CD4-positive, alpha-beta T cell treated with Interleukin-15 for 4 hours (primary cell): Measurements from ENCODE around the gene ZKSCAN1.

ENCODE experiments used
- DNase-seq: peaks from one replicate; pipeline ENCODE4 v3.0.0-alpha.2; 2020; ENCODE audit warnings: low spot score

Gene ZKSCAN1

DNA sequence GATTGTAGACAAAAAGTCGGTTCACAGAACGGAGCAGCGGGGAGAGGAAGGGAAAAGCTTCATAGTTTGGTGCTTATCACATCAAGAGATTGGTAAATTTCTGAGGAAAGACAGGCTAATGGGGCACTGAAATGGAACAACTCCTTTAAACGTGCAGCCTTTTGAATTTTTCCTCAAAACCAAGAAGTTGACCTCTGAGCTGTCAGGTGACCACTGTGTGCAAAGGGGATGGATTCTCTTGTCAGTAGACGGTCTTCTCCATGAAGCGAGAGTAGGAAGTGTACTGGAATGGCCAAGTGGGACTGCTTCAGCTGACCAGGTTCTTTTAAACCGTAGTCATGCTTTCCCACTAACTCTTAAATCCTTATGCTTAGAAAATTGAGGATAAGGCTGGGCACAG, 22.9 kb downstream of the ZKSCAN1 start:
- no peak for DNase-seq

DNA sequence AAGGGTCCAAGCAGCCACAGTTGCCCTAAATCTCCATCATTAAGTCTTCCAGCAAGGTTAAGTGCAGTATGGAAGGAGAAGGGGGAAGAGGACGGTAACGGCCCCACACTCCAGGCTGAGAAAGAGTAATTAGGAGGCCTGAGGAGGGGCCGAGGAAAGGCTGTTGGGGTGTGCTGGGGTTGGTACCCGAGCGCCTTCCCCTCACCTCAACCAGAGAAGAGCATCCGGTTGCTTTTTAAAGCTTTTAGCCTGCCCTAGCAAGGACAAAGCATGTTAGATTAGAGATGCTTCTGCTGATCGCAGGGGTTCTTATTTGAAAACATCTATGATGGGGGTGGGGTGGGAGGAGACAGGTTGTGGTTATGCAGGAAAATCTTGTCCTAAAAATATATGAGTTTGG, 25.2 kb downstream of the ZKSCAN1 start:
- DNase-seq, result no peak

DNA sequence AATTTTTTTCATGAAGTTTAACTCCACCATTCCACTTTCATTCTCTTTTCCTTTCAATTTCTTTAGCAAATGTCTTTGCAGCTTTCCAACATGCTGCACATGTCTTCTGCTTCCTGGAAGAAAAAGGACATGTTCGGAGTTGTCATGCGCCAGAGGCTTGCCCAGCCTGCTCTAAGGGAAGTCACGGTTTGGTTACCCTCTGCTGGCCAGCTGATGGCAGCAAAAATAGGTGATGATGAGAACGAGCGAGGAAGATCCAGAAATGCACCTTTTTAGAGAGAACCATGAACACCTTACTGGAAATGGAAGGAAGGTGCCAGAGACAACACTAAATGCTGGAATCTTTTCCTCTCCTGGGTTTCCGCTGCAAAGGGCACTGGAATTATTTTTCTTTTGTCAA, 29.3 kb downstream of the ZKSCAN1 start:
- no peak for DNase-seq

DNA sequence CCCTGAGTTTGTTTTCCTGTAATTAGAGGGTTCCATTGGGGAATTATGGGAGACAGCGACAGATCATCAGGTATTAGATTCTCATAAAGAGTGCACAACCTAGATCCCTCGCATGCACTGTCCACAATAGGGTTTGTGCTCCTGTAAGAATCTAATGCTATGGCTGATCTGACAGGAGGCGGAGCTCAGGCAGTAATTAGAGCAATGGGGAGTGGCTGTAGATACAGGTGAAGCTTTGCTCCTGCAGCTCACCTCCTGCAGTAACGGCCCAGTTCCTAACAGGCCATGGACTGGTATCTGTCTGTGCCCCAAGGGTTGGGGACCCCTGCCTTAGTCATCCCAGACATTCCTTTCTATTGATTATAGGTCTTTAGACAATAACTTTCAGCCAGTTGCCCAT, 33.3 kb downstream of the ZKSCAN1 start:
- DNase-seq, result no peak

DNA sequence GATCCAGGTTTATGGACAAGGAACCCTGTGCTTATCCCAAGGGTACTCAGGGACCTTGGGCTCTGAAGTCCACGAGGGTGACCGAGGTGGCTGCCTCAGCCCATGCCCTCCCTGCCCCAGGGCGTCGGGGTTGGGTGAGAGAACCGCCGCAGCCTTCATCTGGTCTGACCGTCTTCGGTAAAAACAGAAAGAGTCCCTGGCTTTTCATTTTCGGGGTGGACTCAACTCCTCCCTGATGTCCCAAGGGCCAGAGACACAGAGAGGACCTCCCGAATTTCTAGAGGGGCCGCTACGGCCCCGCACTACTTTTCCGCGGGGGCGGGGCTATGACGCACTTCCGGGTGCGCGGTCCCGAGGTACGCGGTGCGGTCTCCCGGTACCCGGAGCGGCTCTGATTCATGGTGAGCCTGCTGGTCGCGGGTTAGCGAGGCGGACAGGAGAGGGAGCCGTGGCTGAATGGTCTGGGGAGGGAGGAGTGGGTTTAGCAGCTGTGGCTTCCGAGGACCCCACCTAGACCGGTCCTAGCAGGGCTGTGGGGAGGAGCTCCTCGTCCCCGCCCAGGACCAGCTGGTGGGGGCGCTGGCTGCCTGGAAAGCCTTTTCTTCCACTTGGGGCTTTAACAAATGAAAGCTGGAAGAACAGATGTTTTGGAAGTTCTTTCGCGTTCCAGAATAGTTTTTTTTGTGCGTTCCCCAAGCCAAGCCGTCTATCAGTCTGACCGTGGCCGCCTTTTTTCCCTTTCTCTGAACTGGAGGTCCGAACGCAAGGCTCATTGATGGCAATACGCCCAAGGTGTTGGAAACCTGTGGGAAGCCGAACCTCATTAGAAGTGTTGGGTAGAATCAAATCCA, 34.3 kb downstream of the ZKSCAN1 start, which contains the start of gene ZSCAN21:
TSS of gene ZSCAN21 (plus strand) at position 334 of the 851 bp plus-strand sequence. CDS start 7,233 bp downstream, outside the sequence.
- peak; percentile 81 for DNase-seq

DNA sequence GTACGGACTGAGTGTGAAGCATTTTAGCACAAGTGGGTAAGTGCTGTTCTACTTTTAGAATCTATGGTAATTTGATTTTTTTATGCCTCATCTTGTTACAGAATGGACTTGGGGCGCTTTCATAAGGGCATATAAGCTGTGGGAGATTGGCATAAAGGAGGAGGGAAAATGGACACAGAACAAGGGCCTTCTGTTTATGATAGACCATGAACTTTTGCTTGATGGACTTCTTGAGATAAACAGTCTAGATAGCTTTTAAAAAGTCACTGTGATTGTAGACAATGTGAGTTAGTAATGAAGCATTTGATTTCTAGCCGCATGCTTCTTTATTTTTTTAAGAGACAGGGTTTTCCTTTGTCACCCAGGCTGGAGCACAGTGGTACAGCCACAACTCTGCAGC, 36.2 kb downstream of the ZKSCAN1 start:
- DNase-seq, result no peak

DNA sequence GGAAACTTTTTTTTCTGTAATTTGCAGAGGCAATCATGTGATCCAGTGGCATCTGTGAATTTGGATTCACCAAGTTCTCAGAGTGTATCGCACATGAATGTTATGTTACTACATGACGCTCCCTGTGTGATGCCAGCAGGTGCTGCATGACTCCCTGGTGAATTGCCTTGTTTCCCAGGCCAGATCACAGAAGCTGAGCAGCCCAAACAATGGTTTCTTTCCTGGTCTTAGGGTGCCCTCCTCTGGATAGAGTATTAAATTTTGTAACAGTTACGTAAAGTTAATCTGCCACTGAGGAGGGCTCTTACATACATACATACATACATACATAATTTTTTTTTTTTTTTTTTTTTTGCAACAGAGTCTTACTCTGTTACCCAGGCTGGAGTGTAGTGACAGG, 37.8 kb downstream of the ZKSCAN1 start:
- peak; percentile 43 for DNase-seq

DNA sequence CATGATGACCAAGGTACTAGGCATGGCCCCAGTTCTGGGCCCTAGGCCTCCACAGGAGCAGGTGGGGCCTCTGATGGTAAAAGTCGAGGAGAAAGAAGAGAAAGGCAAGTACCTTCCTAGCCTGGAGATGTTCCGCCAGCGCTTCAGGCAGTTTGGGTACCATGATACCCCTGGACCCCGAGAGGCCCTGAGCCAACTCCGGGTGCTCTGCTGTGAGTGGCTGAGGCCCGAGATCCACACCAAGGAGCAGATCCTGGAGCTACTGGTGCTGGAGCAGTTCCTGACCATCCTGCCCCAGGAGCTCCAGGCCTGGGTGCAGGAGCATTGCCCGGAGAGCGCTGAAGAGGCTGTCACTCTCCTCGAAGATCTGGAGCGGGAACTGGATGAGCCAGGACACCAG, 41.6 kb downstream of the ZKSCAN1 start:
- no peak for DNase-seq

DNA sequence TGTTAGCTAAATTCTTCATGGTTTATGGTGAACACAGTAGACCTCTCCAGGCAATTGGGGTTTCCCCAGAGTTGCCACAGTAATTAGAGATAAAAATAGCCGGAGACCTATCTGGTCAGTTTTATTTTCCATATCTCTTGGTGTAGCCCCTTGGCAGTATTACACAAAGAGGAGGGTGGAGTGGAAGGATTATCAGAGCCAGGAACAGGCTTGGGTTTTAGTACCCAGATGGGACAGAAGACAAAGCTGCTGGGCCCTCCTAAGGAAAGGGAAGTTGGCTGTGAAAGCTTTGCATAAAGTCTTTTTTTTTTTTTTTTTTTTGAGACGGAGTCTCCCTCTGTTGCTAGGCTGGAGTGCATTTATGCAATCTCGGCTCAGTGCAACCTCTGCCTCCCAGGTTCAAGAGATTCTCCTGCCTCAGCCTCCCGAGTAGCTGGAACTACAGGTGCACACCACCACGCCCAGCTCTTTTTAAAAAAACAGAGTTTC, 43.9 kb downstream of the ZKSCAN1 start:
- no peak for DNase-seq

DNA sequence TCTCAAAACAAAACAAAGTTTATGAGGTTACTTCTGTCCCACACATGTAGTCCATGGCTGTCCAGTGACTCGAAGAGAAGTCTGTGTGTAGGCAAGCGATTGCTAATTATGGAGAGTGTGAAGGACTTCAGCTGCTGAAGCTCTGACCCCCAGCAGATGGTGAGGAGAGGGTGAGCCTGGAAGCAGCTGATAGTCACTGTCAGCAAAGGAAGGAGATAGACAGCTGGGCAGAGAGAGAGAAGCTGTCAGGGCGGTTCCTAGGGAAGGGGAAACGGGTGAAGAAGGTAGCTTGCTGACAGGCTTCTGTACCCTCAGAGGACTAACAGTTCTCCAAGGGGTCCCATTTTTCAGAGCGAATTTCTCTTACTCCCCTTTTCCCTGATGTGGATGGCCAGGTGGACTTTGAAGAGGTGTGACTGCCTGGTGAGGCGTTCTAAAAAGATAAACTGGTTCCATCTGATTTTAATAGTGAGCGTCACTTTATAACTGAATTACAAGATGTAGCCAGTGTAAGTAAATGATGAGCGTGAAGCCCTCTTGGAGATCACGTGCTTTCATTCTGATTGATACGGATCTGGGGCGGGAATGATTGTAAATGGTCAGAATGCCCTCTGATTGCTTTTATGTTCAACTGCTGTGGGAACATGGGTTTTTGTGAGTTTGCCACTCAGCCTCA, 46.3 kb downstream of the ZKSCAN1 start:
- DNase-seq, result no peak

DNA sequence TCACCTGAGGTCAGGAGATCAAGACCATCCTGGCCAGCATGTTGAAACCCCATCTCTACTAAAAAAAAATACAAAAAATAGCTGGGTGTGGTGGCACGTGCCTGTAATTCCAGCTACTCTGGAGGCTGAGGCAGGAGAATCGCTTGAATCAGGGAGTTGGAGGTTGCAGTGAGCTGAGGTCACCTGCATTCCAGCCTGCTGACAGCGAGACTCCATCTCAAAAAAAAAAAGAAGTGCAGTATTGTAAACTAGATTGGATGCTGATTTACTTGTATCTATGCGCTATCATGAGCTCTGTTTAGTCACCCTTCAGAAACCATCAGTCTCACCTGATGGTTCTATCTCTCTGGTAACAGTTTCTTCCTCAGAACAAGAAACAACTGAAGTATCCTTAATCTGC, 48.0 kb downstream of the ZKSCAN1 start:
- DNase-seq, result no peak

DNA sequence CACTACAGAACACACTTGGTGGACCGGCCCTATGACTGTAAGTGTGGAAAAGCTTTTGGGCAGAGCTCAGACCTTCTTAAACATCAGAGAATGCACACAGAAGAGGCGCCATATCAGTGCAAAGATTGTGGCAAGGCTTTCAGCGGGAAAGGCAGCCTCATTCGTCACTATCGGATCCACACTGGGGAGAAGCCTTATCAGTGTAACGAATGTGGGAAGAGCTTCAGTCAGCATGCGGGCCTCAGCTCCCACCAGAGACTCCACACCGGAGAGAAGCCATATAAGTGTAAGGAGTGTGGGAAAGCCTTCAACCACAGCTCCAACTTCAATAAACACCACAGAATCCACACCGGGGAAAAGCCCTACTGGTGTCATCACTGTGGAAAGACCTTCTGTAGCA, 48.8 kb downstream of the ZKSCAN1 start:
- DNase-seq, result no peak

DNA sequence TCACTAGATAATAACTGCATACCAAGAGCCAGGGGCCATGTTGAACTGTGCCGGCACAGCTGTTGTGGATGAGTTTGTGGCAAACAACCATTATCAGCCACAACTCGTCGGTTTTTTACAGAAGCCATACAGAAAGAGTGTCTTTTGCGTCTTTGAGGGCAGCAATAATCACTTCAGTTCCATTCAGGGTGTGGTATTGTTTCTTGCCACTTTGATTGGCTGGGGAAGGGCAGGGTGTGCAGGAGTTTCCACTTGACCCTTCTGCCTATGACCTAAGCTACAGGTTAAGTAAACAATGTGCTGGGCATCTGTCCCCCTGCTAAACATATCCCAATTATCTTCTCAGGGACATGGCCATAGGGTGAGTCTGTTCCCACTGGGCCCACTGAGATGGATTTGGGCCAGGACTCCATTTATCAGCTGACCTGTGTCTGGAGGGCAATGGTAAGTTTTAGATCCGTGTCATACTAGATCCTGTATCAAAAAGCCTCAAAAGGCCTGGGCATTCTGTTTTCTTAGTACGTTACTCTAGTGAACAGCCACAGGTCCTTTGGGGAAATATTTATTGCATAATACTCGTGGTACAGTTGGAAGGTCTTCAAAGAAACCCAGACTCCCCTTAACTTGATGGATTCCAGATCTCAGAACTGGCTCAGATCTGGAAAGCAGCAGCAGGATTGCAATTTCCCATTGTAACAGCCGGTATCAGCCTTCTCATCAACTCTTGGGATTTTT, 50.2 kb downstream of the ZKSCAN1 start:
- DNase-seq, result no peak

DNA sequence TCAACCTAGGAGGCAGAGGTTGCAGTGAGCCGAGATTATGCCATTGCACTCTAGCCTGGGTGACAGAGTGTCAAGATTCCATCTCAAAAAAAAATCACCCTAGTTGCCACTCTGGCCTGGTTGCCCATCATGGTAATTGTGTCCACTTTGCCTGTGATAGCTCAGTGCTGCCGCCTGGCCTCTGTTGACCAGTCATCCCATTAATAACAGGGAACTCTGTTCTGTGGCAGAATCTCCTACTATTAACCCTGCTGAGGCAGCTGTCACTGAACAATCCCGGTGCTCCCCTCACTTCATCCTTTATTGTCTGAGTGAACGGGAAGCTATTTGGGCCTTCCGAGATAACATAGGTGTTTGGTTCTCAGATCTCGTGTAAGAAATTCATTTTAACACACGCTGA, 51.6 kb downstream of the ZKSCAN1 start:
- no peak for DNase-seq

DNA sequence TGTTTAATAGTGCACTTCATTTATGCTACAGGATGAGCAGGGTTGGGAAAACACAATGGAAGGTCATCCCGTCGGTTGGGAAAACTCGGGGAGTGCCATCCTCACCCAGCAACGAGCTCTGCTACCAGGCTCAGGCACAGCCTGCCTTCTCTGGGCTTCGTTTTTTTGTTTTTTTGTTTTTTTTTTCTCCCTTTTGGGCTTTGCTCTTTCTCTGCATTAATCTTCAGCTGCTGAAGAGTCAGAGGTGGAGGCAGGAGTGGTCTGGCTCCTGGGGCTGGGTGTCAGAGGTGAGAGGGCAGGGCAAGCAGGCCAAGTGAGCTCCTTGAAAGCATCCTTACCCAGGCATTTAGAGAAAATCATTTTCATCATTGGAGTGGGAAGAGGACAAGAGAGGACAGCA, 54.6 kb downstream of the ZKSCAN1 start:
- no peak for DNase-seq

DNA sequence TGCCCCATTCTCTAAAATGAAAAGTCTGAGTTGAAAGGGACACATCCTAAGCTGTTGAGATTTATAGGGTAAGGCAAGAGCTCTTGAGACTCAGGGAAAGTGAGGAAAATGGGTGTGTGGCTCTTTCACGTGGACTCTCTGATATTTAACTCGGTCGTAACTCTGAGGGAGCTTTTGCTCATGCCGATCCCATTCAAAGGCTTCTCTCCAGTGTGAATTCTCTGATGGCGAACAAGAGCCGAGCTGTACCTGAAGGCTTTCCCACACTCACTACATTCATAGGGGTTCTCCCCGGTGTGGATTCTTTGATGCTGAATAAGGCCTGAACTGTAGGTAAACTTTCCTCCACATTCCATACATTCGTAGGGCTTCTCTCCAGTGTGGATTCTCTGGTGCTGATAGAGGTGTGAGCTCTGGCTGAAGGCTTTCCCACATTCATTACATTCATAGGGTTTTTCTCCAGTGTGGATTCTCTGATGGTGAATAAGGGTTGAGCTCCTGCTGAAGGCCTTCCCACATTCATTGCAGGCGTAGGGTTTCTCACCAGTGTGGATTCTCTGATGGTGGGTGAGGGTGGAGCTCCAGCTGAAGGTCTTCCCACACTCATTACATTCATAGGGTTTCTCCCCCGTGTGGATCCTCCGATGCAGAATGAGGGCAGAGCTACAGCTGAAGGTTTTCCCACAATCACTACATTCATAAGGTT, 55.8 kb downstream of the ZKSCAN1 start:
- DNase-seq, result no peak

DNA sequence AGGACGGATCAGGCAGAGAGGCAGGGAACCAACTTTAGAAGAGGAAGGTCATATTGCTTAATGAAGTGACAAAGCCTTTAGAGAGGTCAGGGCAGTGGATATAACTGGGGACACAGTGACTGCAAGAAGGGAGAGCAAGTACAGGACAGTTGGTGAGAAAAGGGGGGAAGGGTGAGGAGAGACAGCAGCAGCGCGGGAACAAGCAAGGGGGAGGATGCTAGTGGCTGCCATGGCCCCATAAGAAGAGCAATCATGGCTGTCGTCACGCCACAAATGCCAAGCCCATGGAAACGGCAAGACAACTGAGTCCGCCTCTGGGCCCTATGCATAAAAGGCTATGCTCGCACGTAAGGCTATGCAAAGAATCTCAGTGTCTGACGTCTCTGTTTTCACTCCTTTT, 57.1 kb downstream of the ZKSCAN1 start:
- no peak for DNase-seq

DNA sequence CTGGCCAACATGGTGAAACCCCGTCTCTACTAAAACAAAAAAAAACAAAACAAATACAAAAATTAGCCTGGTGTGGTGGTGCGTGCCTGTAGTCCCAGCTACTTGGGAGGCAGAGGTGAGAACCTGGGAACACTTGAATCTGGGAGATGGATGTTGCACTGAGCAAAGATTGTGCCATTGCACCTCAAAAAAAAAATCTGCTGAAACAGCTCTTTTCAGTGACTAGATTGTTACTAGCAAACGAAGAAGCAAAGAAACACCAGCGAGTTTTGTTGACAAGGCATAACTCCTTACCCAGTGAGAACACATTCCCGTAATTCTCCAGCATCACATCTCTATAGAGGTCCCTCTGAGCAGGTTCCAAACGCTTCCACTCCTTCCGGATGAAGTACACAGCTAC, 59.4 kb downstream of the ZKSCAN1 start:
- DNase-seq, result no peak

DNA sequence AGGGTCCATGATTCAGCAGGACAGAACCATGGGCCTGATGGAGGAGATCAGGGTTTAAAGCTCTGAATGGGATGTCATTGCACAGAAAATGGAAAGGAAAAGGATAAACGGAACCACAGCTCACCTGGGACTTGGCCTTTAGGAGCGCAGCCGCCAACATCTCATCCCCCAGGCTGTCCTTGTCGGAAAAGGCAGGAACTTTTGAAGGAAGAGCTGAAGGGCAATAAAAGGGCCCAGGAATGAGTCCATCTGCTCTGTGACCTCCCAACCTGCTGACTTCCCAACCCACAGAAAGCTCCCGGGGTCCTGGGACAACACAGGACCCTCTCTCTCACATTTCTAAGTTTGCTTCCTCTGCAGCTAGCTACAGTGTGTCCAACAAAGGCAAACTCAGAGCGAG, 60.0 kb downstream of the ZKSCAN1 start:
- DNase-seq, result no peak

DNA sequence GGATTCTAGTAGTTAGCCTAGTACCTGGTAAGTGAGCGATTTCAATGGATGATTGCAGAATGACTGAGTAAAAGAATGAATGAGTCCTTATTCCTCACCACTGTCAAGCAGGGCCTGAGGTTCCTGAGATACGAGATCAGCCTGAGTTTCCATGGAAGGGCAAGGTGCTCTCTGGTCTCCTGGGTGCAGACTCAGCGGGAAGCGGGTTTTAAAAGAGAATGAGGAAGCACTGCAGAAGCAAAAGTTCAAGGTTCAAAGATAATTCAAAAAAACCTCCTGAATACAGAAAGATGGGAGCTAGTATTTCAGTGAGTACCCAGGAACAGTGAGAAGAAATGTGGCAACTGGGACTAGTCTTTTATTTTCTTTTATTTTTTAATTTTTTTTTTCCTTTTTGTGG, 61.8 kb downstream of the ZKSCAN1 start:
- no peak for DNase-seq

DNA sequence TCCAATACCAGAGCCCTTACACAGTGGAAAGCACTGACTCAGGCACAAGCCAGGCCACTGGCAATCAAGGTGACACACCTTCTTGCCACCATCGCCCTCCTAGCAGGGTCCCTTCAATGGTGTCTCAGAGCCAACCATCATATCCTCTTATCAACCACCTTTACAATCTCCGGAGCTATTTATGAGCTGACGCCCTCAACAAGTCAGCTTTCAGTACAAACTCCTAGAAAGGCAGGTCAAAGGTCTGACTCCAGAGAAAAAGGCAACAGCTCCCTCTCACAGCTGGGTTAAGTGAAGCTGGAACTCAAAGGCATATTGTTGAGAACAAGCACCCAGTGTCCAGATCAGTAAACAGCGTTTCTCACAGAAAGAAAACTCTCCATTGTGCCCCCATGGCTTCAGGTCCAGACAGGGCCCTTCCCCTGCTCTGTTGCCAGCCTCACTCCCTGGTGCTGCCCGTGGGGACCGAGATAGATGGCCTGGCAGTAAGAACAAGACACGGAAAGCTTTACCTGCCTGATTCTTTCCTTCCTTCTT, 63.7 kb downstream of the ZKSCAN1 start:
- DNase-seq, result no peak
